ENCODE measurements around the gene KTN1.

DNA sequence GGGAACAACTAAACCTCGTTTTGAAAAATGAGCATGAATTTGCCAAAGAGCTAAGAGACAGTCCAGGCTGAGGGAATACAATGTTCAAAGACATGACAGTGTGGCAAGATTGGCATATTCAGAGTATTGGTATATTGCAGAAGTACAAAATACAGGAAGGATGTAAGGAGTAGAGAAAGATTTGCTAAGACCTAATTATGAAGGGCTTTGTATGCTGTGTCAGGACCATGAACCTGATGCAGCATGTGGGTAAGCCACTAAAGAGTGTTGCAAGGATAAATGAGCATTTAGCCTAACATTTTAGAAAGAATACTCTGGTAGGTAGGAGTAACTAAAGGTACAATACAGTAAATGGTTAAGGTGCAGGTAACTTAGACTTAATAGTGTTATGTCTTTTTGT is 65.1 kb downstream of the KTN1 start:
- no peak for TF ChIP-seq EZH2 (IDR thresholded peaks at IDR 0.05)
- TF ChIP-seq, protein P1, sequence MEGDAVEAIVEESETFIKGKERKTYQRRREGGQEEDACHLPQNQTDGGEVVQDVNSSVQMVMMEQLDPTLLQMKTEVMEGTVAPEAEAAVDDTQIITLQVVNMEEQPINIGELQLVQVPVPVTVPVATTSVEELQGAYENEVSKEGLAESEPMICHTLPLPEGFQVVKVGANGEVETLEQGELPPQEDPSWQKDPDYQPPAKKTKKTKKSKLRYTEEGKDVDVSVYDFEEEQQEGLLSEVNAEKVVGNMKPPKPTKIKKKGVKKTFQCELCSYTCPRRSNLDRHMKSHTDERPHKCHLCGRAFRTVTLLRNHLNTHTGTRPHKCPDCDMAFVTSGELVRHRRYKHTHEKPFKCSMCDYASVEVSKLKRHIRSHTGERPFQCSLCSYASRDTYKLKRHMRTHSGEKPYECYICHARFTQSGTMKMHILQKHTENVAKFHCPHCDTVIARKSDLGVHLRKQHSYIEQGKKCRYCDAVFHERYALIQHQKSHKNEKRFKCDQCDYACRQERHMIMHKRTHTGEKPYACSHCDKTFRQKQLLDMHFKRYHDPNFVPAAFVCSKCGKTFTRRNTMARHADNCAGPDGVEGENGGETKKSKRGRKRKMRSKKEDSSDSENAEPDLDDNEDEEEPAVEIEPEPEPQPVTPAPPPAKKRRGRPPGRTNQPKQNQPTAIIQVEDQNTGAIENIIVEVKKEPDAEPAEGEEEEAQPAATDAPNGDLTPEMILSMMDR (IDR thresholded peaks at IDR 0.05) = no peak
- no peak for TF ChIP-seq EZH2phosphoT487 (IDR thresholded peaks at IDR 0.05)

Measured in neural progenitor cell (in vitro differentiated cells).